Measurements from ENCODE around the gene PRR30. TPM values are rescaled to one million over a fixed set of nuclear protein-coding genes. Genes with fewer than 3 reads are reported as not detected.

Gene PRR30
- total and polyA plus RNA-seq, 2 donors from 2014 or later: not detected

GRCh38 chr2:27136751-27137150 lies 2.5 kb downstream of the PRR30 start:
- H3K27me3 ChIP-seq (ENCODE audit: control insufficient read depth, insufficient read depth, low read length): no peaks in the 10 kb centered on the region
- FAIRE-seq: no peak
- intact Hi-C loops (cut with DNase I): no loop called here

GRCh38 chr2:27135478-27135955 lies 3.7 kb downstream of the PRR30 start:
- peaks cover 2 to 13% (median 6%) of the 10 kb centered on the region in 3 donors for H3K36me3 ChIP-seq (ENCODE audit: control insufficient read depth in 2 of 3, insufficient read depth in 3 of 3, low read length in 3 of 3)
- H3K27me3 ChIP-seq (ENCODE audit: control insufficient read depth, insufficient read depth, low read length): no peaks in the 10 kb centered on the region
- intact Hi-C loops (cut with DNase I): no loop called here
- H3K4me1 ChIP-seq (ENCODE audit: control insufficient read depth in 2 of 3, insufficient read depth in 2 of 3, low read depth in 1 of 3, low read length in 3 of 3): peaks cover 0 to 11% (median 7%) of the 10 kb centered on the region in 3 donors
- TF ChIP-seq CTCF (IDR thresholded peaks at IDR 0.05; ENCODE audit: borderline replicate concordance, extremely low read depth, insufficient read depth): no peak
- H3K9ac ChIP-seq (ENCODE audit: low read length in 3 of 3): no peak overlapping the region
- DNase-seq (peak in 1 of 5 donors; percentile 33), FAIRE-seq (no peak)
- no peak overlapping the region for H3K4me3 ChIP-seq (ENCODE audit: low read length in 3 of 3)
- H3K27ac ChIP-seq (ENCODE audit: low read depth in 2 of 2, low read length in 2 of 2): no peak overlapping the region
- no peaks in the 10 kb centered on the region for H3K9me3 ChIP-seq (ENCODE audit: control insufficient read depth in 2 of 3, insufficient read depth in 1 of 3, low read length in 3 of 3)

More at GRCh38 chr2:27136751-27137150, 2.5 kb downstream of the PRR30 start:
- no peak for TF ChIP-seq CTCF (IDR thresholded peaks at IDR 0.05; ENCODE audit: borderline replicate concordance, extremely low read depth, insufficient read depth)
- Histone ChIP-seq H3K4me1 (ENCODE audit: control insufficient read depth in 2 of 3, insufficient read depth in 2 of 3, low read depth in 1 of 3, low read length in 3 of 3) (peaks cover 0 to 11% (median 7%) of the 10 kb centered on the region in 3 donors), H3K4me3 (ENCODE audit: low read length in 3 of 3) (no peak overlapping the region), H3K9me3 (ENCODE audit: control insufficient read depth in 2 of 3, insufficient read depth in 1 of 3, low read length in 3 of 3) (no peaks in the 10 kb centered on the region), H3K36me3 (ENCODE audit: control insufficient read depth in 2 of 3, insufficient read depth in 3 of 3, low read length in 3 of 3) (peaks cover under 1 to 2% (median 2%) of the 10 kb centered on the region in 3 donors), H3K9ac (ENCODE audit: low read length in 3 of 3) (no peak overlapping the region), H3K27ac (ENCODE audit: low read depth in 2 of 2, low read length in 2 of 2) (no peak overlapping the region)
- DNase-seq: peak in 1 of 5 donors; percentile 54

- H3K9ac ChIP-seq (ENCODE audit: low read length in 3 of 3): no peak overlapping the region
- FAIRE-seq (no peak), DNase-seq (peak in 1 of 5 donors; percentile 63)
- TF ChIP-seq CTCF (IDR thresholded peaks at IDR 0.05; ENCODE audit: borderline replicate concordance, extremely low read depth, insufficient read depth): no peak
- intact Hi-C loops (cut with DNase I): no loop called here
- H3K4me3 ChIP-seq (ENCODE audit: low read length in 3 of 3): peak overlapping the region in 1 of 3 donors; percentile 90
- no peaks in the 10 kb centered on the region for H3K9me3 ChIP-seq (ENCODE audit: control insufficient read depth in 2 of 3, insufficient read depth in 1 of 3, low read length in 3 of 3)
- peaks cover 0 to 11% (median 7%) of the 10 kb centered on the region in 3 donors for H3K4me1 ChIP-seq (ENCODE audit: control insufficient read depth in 2 of 3, insufficient read depth in 2 of 3, low read depth in 1 of 3, low read length in 3 of 3)
- H3K27me3 ChIP-seq (ENCODE audit: control insufficient read depth, insufficient read depth, low read length): no peaks in the 10 kb centered on the region
- peaks cover 2 to 13% (median 6%) of the 10 kb centered on the region in 3 donors for H3K36me3 ChIP-seq (ENCODE audit: control insufficient read depth in 2 of 3, insufficient read depth in 3 of 3, low read length in 3 of 3)
- peak overlapping the region in 1 of 2 donors; percentile 76 for H3K27ac ChIP-seq (ENCODE audit: low read depth in 2 of 2, low read length in 2 of 2)
These were observed 4.3 kb downstream of the PRR30 start for GRCh38 chr2:27134781-27135477.
